ENCODE data around the gene DCST2.
A peak's percentile ranks its signal among the peaks of the same experiment; 100 is the strongest.

DCST2 gene

DNA sequence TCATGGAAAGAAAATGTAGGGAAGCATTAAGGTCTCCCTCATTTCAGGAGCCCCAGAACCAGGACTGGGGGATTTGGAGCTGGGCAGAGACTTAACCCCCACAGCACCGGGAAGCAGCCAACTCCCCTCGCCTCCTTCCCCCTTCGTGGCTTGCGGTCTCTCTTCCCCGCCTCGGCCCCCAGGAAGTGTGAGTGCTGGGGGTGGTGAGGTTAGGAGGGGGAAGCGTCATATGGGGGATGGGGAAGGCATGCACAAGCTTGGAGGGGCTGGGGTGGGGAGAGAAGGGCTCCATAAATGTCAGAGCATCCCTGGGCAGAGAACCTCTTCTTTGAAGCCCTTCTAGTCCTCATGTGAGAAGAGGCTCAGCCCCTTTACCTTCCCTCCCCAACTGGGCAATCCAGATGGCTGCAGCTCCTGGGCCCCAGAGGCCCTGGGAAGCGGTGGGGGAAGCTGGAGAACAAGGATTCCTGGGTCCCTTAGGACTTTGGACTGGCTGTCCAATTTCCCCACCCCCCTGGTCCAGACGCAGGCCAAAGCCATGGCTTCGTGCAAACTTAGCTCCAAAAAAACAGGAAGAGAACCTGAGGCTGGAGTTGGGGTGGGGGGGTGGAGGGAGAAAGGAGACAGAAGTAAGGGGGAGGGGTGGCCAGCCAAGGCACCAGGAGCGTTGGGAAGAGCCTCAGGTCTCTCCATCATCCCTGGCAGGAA is 23.2 kb downstream of the DCST2 start:
- no peak for DNase-seq (ENCODE audit: low spot score)

DNA sequence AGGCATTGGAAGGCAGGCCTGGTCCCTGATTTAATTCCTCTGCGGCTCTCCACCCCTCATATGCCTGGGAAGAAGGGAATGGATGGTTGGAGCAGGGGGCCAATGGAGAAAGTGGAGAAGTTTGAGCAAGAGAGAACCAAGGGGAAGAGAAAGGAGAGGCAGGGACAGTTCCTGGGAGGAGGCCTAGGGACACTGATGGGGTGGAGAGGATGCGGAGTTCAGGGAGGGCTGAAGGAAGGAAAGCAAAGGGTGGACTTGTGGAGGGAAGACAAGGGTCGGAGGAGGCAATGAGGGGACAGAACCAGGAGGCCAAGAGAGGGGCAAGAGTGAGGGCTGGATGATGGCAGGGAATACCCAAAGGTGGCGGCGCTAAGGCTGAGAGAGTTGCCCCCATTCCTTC is 23.8 kb downstream of the DCST2 start:
- no peak for DNase-seq (ENCODE audit: low spot score)

DNA sequence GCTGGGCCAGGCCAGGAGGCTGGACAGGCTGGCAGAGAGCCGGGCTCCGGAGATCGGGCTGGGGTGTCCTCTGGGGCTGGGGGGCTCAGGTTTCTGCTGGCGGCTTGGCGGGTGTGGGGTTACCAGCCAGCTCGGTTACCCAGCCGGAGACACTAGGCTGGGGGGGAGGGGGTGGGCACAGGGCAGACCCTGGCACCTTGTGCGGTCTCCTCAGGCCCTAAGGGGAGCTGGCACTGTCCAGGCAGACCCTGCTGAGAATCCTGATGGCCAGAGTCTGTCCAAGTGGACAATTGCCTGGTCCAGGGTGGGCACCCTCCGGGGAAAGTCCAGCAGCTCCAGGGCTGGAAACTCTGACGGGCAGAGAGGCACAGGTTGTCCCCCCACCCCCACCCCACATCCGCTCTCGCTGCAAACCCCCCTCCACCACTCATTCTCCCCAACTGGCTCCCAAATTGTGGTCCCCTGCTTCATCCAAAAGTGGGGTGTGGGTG is 24.3 kb downstream of the DCST2 start:
- DNase-seq (ENCODE audit: low spot score), result no peak

DNA sequence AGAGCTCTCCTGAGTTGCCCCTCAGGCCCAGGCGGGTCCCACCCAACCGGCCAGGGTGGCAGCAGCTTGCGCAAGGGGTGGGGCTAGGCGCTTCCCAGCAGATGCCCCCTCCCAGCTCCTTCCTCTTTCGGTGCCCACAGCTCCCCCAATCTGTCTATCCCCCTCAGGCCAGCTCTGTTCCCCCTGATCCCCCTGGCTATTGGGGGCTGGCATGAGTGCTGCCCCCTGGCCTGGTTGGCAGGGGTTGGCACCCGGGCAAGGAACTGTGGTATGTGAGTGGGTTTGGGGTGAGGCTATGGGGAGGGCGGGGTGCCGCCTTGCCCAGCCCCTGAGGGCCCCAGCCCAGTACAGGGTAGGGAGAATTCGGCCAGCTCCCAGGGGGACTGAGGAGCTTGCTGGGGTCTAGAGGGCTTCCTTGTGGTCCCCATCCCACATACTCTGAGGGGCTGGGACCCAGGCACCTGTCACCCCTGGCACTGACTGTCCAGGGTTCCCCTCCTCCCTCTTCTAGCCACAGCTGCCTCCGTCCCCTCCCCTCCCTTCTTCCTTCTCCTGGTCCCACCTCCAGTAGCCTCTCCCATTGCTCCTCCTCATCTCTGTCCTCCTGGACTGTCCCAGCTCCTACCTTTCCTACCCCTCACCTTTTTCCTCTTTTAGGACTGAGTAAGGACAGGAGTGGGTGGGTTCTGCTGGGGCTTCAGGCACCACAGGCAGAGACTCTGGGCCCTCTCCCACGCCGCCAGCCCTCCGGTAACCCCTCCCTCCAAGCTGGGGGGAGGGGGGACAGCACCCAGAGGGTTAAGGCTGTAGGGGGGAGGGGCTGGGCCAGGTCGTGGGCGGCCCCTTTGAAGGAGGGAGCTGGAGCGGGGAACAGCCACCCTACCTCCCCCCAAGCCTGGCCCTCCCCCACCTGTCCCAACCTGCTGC is 25.3 kb downstream of the DCST2 start:
- DNase-seq (ENCODE audit: low spot score), result no peak

DNA sequence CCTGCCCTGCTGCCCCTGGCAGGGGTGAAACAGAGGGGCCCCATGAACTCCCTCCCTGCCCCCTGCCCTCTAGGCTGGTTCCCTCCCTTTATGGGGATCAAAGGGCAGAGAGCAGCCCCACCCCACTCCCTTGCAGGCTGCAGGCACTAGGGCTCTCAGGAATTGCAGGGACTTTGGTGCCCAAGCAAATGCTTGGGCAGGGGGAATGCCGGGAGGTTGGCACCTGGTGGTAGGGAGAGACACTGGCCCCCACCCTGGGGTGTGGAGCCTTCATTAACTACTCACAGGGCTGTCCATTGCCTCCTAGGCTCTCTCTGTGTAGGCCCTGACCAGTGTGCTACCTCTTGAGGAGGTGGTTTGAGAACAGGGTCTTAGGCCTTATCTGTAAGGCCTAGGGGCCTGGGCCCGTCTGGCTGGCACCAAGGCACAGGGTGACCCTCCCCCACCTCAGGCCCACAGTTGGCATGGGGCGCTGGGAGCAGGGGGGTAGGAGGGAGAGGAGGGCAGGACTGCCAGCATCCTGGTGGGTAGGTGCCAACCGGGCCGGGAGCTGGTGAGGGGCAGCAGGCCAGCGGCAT is 26.2 kb downstream of the DCST2 start:
- DNase-seq (ENCODE audit: low spot score), result peak; percentile 59

DNA sequence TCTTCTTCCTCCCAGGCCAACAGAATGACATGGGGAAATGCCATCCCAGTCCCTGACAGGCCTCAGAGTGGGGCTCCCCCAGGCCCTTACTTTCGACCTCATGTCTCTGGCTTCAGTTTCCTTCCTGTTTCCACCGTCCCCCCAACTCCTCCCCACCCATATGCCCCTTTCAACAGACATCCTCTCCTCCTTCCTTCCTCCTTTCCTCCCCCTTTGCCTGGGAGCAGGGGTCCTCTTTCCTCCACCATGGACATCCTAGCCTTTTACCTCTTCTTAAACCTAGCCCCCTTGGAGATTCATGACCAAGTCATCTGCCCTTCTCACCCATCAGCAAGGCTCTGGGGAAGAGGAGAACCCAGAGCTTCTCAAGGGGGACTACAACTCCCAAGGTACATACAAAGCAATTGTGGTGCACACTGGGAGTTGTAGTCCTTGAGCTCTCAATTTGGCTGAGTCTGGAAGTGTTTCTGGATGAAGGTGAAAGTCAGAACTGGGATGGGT is 26.9 kb downstream of the DCST2 start:
- peak; percentile 80 for DNase-seq (ENCODE audit: low spot score)

DNA sequence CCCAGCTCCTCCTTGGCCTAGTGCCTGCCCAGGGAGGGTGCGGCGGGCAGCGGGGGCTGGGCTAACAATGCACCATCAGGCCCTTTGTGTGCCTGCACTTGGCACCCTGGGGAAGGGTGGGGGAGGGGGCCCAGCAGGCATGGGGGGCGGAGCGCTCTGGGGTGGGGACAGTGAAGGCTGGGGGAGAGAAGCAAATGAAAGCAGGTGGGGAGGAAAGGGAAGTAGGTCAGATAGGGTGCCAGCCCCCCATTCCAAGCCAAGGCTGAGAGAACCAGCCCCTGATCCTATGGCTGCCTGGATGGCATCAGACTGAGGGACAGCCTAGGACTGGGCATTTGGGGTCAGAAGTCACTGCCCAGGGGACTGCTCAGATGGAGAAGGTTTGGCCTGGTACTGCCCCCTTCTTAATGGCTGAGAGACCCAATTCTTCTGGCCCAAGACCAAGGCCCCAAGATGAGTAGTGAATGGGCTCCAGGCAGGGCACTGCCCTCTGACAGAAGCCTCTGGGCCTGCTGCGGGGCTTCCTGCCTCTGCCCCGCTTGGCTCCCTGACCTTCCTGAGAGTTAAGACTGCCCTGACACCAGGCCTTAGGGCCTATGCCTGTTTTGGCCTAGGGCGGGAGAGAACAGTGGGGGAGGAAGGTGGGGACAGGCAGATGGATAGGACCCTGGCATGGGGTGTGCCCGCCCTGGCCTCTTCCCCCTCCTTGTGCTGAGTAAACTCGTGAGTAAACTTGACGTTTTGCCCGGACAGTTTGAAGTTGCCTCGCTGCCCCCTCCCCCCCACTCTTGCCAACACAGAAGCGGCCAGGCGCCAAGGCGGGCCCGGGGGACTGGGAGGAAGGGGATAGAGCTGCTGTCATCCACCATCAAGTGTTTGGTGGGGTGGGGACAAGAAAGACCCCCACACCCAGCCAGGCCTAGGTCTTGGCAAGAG is 28.2 kb downstream of the DCST2 start:
- peak; percentile 76 for DNase-seq (ENCODE audit: low spot score)

DNA sequence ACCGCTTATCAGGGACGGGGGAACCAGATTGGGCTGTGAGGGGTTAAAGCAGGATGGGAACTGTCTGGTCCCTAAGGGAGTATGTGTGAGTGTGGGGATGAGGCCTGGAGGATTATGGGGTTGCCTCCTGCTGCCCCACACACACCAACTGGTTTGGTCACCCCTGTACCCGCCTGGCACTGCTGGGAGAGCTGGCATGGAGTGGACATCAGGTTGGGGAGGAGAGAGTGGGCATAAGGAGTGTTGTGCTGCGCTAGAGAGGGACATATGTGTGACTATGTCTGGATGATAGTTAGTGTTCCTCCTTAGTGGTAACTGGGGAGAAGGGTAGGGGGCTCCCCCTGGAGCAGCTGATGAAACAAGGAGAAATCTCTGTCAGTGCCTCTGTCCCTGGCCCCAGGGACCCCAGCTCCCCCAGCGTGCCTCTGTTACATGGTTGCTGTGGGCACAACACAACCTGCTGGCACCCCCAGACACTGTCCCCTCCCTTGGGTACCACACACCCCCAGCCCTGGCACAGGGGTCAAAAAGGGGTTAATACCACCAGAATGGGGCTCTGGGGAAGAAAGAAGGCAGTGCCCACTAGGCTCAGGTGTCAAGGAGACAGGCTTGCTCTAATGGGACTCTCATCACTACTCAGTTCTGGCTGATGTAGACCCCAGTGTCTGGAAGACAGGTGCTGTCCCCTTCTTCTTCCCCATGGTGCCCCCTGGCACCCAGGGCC is 29.1 kb downstream of the DCST2 start:
- no peak for DNase-seq (ENCODE audit: low spot score)

DNA sequence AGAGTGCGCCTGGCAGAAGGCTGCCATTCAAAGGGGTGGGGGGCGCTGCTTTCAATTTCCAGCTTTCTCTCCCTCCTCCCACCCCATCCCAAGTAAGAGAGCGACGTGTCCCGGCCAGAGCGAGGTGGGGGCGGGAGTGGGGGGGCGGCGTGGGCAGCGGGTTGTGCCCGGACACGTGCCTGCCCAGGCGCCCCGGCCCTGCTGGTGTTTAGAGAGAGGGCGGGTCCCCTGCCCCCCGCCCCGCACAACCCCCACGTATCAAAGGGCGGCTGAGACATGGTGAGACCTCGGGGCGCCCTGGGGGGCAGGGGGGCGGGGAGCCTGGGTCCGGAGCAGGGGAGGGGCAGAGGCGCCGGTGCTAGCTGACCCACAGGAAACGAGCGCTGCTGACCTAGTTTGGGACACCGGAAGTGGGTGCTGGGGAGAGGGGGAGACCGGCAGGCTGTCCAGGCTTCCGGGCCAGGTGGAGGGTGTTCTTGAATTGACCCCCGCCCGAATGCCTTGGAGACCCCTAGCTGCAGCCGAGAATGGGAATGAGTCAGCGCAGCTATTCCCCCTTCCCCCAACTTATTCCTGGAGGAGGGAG is 29.7 kb downstream of the DCST2 start:
- peak; percentile 61 for DNase-seq (ENCODE audit: low spot score)

DNA sequence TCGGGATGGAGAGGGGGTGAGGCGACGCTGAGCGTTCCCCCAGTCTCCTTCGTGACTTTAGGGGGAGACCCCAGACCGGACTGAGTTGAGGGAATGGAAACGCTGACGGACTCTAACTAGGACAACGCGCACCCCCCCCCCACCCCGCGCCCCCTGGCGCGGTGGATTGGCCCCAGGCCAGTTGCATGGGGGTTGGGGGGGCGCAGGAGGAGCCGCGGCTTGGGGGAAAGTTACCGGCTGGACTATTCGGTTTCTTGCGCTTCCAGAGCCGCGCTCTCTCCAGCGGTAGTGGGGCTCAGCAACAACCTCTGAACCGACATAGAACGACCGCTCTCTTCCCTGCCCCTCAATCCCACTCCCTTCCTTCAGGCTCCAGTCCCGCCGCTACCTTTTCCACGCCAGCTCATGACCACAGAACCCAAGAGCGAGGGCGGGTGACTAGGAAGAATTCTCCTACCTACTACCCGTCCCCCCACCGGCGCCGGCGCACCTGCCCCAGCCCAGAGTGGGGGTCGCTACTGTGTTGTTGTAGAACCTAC is 30.3 kb downstream of the DCST2 start:
- DNase-seq (ENCODE audit: low spot score), result no peak

DNA sequence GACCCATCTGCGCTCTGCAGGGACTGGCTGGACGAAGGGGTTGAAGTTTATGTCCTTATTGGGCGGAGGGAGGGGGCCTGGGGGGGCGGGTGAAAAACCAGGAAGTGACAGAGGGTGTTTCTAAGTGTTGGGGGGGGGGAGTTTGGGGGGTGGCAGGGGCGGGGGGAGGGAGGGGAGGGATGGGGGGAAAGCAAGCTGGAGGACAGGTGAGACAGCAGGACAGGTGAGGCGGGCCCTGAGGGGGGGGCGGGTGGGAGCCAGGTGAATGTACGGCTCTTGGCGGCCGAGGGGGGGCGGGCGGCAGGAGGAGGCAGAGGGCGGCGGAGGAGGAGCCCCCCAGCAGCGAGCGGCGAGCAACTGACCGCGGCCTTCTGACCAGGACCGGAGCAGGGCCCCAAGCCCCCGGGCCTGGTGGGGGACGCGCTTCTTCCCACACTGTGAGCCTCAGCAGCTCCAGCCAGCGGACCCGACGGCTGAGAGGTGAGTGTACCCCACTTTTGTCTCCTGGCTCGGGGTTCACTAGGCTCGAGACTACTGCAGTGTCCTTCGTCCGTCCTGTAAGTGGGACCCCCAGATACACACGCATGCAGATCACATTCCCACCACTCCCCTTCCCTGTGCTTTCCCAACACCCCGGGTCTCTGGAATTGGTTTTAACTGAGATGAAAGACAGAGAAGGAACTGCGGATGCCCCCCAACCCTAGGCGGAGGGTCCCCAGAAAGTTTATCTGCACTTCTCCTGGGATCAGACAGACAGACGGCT is 30.9 kb downstream of the DCST2 start, which contains the start of gene ZBTB7B:
ZBTB7B (plus strand) TSS at position 339 of the 763 bp plus-strand sequence. CDS start 11,859 bp downstream, outside the sequence.
- DNase-seq (ENCODE audit: low spot score), result no peak

DNA sequence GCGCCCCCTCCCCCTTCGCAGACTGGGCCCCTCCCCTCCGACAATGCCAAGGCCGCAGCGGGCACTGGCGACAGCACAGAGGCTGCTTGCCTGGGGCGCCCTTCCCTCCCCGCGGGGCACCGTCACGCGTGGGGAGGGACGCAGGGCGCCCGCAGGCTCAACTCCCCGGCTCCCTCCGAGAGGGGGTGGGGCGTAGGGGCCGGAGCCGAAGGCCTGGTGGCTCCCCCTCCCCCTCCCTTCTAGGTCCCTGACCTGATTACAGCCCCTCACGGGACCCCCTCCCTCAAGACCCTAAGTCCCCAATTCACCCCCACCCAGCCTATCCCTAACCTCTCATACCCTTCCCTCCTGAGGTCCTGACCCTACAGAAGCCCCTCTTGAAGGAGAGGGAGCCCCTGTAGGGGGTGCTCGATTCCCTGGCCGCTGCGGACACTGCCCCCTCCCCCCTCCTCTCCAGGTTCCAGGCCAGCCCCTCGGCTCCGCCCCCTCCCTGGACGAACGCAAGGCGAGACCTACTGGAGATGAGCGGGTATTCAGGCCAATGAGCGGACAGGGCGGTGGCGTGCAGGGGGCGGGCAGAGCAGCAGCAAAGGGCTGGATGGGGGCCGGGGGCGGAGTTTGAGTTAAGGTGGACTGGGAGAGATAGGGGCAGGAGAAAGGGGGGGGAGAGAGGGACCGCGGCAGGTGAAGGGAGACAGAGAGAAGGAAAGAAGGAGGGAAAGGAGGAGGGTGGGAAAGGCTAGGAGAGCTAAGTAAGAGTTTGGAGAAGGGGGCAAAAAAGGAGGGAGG is 31.7 kb downstream of the DCST2 start:
- DNase-seq (ENCODE audit: low spot score), result peak; percentile 100

DNA sequence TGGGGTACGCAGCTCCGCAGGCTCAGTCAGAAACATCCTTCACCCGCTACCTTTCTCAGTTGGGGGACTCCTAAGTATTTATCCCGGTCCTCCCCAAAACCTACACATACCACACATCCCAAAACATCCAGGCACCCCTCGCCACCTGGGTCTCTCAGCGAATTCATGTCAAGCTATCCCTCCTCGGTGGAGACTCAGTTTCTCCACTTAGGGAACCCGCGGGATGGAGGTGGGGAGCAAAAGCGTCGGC is 32.2 kb downstream of the DCST2 start:
- DNase-seq (ENCODE audit: low spot score), result no peak

DNA sequence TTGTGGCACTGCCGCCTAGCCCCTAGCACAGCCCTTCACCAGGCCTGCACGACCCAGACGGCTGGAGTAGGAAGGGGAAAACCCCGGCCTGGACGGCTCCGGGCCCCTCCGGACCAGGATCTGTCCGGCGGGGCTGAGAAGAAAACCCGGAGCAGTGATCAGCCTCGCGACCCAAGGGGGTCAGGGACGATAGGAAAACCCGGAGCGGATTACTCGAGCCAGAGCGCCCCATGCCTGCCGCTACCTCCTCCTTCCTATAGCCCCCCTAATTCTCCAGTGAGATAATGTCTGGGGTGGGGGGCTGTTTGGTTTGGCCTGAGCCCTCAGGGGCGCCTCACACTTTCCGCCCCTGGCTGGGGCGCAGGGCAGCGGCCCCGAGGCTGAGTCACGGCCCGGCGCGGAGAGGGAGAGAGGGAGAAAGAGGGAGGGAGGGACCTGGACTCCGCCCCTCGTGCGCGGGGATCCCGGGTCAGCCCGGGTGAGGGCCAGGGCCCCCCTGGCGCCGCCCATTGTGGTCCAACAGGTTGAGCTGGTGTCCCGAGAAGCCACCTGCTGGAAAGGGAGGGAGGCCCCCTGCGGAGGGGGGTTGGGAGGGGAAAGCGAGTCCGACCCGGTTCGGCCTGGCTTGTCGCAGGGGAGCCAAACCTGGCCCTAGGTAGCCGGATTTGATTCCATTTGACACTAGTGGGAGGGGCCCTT is 32.7 kb downstream of the DCST2 start:
- DNase-seq (ENCODE audit: low spot score), result peak; percentile 83

DNA sequence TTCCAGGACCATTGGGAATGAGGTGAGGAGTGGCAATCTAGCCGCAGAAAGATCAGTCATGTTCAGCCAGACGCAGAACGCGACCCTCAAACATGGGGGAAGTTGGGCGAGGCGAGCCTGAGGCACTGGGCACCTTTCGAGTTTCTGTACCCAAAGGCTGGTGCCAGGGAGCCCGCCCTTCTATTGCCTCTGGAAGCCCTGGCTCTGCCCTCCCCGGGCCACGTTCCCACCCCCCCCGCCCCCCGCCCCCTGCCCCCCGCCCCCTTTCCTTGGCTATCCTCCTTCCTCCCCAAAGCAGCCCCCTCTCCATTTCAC is 33.2 kb downstream of the DCST2 start:
- DNase-seq (ENCODE audit: low spot score), result no peak

DNA sequence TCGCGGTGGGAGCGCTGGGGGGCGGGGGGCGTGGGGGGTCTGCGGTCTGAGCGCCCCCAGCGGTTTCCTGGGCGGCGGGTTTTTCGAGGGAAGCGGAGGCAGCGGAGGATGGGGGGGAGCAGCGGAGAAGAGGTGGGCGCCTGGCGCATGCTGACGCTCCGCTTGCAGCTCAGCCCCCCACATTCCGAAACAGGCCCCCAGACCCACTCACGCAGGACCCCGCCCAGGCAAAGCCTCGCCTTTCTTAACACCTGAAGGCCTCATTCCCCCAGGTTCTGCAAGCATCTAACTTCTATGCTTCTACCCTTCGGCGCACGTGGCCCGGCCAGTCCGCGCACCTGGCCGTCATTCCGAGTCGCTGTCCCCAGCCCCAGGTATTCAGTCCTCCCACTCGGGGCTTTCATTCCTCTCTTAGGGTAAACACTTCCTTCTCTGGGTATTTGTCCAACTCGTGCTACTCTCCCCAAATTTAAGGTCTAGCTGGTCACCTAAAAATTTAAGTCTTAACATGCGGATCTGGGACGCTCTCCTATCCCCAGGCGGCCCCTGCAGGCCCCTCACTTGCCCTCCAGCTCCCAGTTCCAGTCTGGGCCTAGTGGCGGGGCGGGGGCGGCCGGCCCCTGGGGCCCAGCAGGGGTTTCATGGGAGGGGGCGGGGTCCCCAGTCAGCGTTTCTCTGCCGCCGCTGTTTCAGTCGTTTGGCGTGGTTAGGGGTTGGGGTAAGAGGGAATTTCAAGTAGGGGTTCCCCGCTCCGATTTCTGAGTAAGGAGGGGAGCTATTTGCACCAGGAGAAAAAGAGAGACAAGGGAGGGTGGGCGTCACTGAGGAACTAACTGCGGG is 33.8 kb downstream of the DCST2 start:
- no peak for DNase-seq (ENCODE audit: low spot score)

All from Ammon's horn (tissue), 1 donor.